ENCODE results near the gene ZNF235.

Gene ZNF235

DNA sequence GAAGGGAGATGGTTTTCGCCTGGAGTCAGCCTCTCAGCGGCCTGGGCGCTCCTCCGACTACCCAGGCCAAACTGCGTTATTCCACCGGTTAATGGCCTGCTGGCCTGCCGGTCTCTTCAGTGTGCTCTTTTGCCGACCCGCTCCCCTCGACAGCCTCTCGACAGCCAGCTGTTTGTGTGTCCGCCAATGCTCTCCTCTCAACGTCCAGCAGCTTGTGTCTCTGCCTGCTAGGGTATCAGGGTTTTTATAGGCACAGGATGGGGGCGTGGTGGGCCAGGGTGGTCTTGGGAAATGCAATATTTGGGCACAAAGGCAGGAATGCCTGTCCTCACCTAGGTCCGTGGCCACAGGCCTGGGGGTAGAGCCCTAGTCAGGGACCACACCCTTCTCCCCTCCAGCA lies 1.5 kb upstream of the ZNF235 start:
- peaks cover 5% of the 10 kb centered on the region; the same call in 1 of the 2 replicates for H3K36me3 ChIP-seq (replicated peaks; ENCODE audit: insufficient read depth, low read length)
- H3K27ac ChIP-seq (ENCODE audit: low read length), result no peak overlapping the region
- TF ChIP-seq, protein P1, sequence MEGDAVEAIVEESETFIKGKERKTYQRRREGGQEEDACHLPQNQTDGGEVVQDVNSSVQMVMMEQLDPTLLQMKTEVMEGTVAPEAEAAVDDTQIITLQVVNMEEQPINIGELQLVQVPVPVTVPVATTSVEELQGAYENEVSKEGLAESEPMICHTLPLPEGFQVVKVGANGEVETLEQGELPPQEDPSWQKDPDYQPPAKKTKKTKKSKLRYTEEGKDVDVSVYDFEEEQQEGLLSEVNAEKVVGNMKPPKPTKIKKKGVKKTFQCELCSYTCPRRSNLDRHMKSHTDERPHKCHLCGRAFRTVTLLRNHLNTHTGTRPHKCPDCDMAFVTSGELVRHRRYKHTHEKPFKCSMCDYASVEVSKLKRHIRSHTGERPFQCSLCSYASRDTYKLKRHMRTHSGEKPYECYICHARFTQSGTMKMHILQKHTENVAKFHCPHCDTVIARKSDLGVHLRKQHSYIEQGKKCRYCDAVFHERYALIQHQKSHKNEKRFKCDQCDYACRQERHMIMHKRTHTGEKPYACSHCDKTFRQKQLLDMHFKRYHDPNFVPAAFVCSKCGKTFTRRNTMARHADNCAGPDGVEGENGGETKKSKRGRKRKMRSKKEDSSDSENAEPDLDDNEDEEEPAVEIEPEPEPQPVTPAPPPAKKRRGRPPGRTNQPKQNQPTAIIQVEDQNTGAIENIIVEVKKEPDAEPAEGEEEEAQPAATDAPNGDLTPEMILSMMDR (IDR thresholded peaks at IDR 0.05; ENCODE audit: low read length), result no peak
- no peak for TF ChIP-seq EZH2 (optimal IDR thresholded peaks at IDR 0.05; ENCODE audit: low read depth, low read length)
- no peak for TF ChIP-seq EZH2phosphoT487 (IDR thresholded peaks at IDR 0.05; ENCODE audit: low read length)
- H3K79me2 ChIP-seq (ENCODE audit: low read length), result no peaks in the 10 kb centered on the region
- H3K9me3 ChIP-seq (replicated peaks; ENCODE audit: insufficient read depth, low read length), result no peaks in the 10 kb centered on the region
- H3K4me2 ChIP-seq (ENCODE audit: low read depth, low read length), result no peak overlapping the region
- no peak for DNase-seq
- H3K27me3 ChIP-seq (replicated peaks; ENCODE audit: insufficient read depth, low read length), result peaks cover 3% of the 10 kb centered on the region; the same call in 1 of the 2 replicates
- H3K9me2 ChIP-seq (replicated peaks; ENCODE audit: insufficient read depth, low read length), result no peaks in the 10 kb centered on the region
- no peak overlapping the region for H3K9ac ChIP-seq (ENCODE audit: low read length)
- H3K4me1 ChIP-seq (ENCODE audit: low read length), result no peaks in the 10 kb centered on the region
- no peaks in the 10 kb centered on the region for H4K20me1 ChIP-seq (ENCODE audit: insufficient read depth, low read length)
- H3K4me3 ChIP-seq (ENCODE audit: low read length), result no peak overlapping the region
- 0 out of 2 replicates have a peak overlapping the region, but pooled peaks have one; percentile 80 for H2AFZ ChIP-seq (ENCODE audit: low read length)
- no peaks in the 10 kb centered on the region for H3F3A ChIP-seq (ENCODE audit: insufficient read depth, low read length)

DNA sequence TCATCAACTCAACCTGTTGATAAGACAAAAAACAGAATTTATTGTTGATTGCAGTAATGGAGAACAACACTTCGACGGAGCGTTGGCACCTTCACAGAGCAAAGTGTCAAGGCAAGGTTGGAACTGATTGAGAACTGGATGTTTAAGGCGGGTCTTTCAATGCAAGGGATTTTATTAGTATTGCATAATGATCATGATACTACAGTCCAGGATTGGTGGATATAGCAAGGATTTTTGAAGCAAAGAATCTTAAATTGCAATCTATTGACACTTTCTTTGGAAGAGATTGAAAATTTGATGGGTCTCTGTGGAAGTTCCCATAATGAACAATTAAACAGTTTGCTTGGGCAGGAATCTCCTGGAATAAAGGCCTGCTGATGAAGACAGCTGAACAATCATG lies 632 bp upstream of the ZNF235 start:
- peak overlapping the region; percentile 83 for H3K4me3 ChIP-seq (ENCODE audit: low read length)
- TF ChIP-seq, protein P1 (IDR thresholded peaks at IDR 0.05; ENCODE audit: low read length), result no peak

GRCh38 chr19:44303976-44304568 lies 753 bp downstream of the ZNF235 start:
- no peaks in the 10 kb centered on the region for H3F3A ChIP-seq (ENCODE audit: insufficient read depth, low read length)
- H2AFZ ChIP-seq (ENCODE audit: low read length), result peak overlapping the region; percentile 80
- H3K9me2 ChIP-seq (replicated peaks; ENCODE audit: insufficient read depth, low read length), result no peaks in the 10 kb centered on the region
- TF ChIP-seq EZH2 (optimal IDR thresholded peaks at IDR 0.05; ENCODE audit: low read depth, low read length) (no peak), EZH2phosphoT487 (IDR thresholded peaks at IDR 0.05; ENCODE audit: low read length) (no peak)
- TF ChIP-seq, protein P1 (IDR thresholded peaks at IDR 0.05; ENCODE audit: low read length), result no peak
- H3K9me3 ChIP-seq (replicated peaks; ENCODE audit: insufficient read depth, low read length), result no peaks in the 10 kb centered on the region
- H3K36me3 ChIP-seq (replicated peaks; ENCODE audit: insufficient read depth, low read length), result peaks cover 5% of the 10 kb centered on the region; the same call in 1 of the 2 replicates
- H4K20me1 ChIP-seq (ENCODE audit: insufficient read depth, low read length), result no peaks in the 10 kb centered on the region
- no peaks in the 10 kb centered on the region for H3K4me1 ChIP-seq (ENCODE audit: low read length)
- H3K27me3 ChIP-seq (replicated peaks; ENCODE audit: insufficient read depth, low read length), result peaks cover 3% of the 10 kb centered on the region; the same call in 1 of the 2 replicates
- H3K4me2 ChIP-seq (ENCODE audit: low read depth, low read length), result peak overlapping the region; percentile 76
- no peak overlapping the region for H3K27ac ChIP-seq (ENCODE audit: low read length)
- H3K4me3 ChIP-seq (ENCODE audit: low read length), result peak overlapping the region; percentile 83
- DNase-seq, result no peak
- peak overlapping the region; percentile 47; the same call in 1 of the 2 replicates for H3K9ac ChIP-seq (ENCODE audit: low read length)
- H3K79me2 ChIP-seq (ENCODE audit: low read length), result no peaks in the 10 kb centered on the region

More for the DNA sequence above, 632 bp upstream of the ZNF235 start:
- no peak for DNase-seq
- Histone ChIP-seq H4K20me1 (ENCODE audit: insufficient read depth, low read length) (no peaks in the 10 kb centered on the region), H3K9me2 (replicated peaks; ENCODE audit: insufficient read depth, low read length) (no peaks in the 10 kb centered on the region), H3F3A (ENCODE audit: insufficient read depth, low read length) (no peaks in the 10 kb centered on the region), H3K27ac (ENCODE audit: low read length) (no peak overlapping the region), H3K4me1 (ENCODE audit: low read length) (no peaks in the 10 kb centered on the region), H2AFZ (ENCODE audit: low read length) (peak overlapping the region; percentile 80), H3K27me3 (replicated peaks; ENCODE audit: insufficient read depth, low read length) (peaks cover 3% of the 10 kb centered on the region; the same call in 1 of the 2 replicates), H3K4me2 (ENCODE audit: low read depth, low read length) (peak overlapping the region; percentile 76), H3K9me3 (replicated peaks; ENCODE audit: insufficient read depth, low read length) (no peaks in the 10 kb centered on the region), H3K79me2 (ENCODE audit: low read length) (no peaks in the 10 kb centered on the region), H3K9ac (ENCODE audit: low read length) (no peak overlapping the region), H3K36me3 (replicated peaks; ENCODE audit: insufficient read depth, low read length) (peaks cover 5% of the 10 kb centered on the region; the same call in 1 of the 2 replicates)
